Colonic mucosa (tissue), 4 donors: ENCODE results near the gene POMT1. TPM values are rescaled to one million over a fixed set of nuclear protein-coding genes. Genes with fewer than 3 reads are reported as not detected.

ENCODE experiments used
- DNase-seq: peaks from one replicate; pipeline ENCODE4 v3.0.0-alpha.2; 2020
- H3K27ac ChIP-seq: fragments of 200-600 bp; one replicate; pipeline ENCODE4 v1.8.0; 2021
- H3K27me3 ChIP-seq: fragments of 200-600 bp; one replicate; pipeline ENCODE4 v1.8.0; 2021
- H3K36me3 ChIP-seq: fragments of 200-600 bp; one replicate; pipeline ENCODE4 v1.8.0; 2021
- H3K4me1 ChIP-seq: fragments of 200-600 bp; one replicate; pipeline ENCODE4 v1.8.0; 2021; ENCODE audit warnings: mild to moderate bottlenecking
- H3K4me3 ChIP-seq: fragments of 200-600 bp; one replicate; pipeline ENCODE4 v1.8.0; 2021
- H3K9ac ChIP-seq, 2 donors: one replicate each; pipeline ENCODE4 v1.7.0; 2013; ENCODE audit warnings: control low read depth in 2 of 2, low read depth in 2 of 2, low read length in 2 of 2
- H3K9me3 ChIP-seq: fragments of 200-600 bp; one replicate; pipeline ENCODE4 v1.8.0; 2021
- CTCF ChIP-seq: fragments of 200-600 bp; IDR thresholded peaks from one replicate; pipeline ENCODE4 v1.8.0; 2022; ENCODE audit warnings: antibody characterized with exemption, mild to moderate bottlenecking
- intact Hi-C: fragments of 100-400 bp; cut with DNase I; formaldehyde crosslinking; loops from one replicate; pipeline ENCODE4 v1.14.1; 2022
- total RNA-seq, 2 donors: library from RNA; stranded (reverse); fragmentation: NEBNext Ultra II Directional in 1 of 2; extraction: Animal tissue kit (Norgen Biotek cat#: 25700) in 1 of 2; gene quantifications; one replicate each; pipeline ENCODE4 v1.2.1, GENCODE V29; 2021
- donor health status: healthy.
- donor health status: DM: no; HTN: no; CAD: no.
- donor health status: DM: no; HTN: no; CAD: no.

The POMT1 gene
- total RNA-seq, 2 donors from 2014 or later: 24.0 to 28.8 TPM

GRCh38 chr9:131485728-131486422 is 16.8 kb upstream of the POMT1 start:
- H3K27me3 ChIP-seq: no peaks in the 10 kb centered on the region
- no peak overlapping the region for H3K27ac ChIP-seq

GRCh38 chr9:131487001-131487400 is 15.7 kb upstream of the POMT1 start:
- no peaks in the 10 kb centered on the region for H3K9me3 ChIP-seq
- H3K27ac ChIP-seq: no peak overlapping the region
- H3K9ac ChIP-seq: no peak overlapping the region
- H3K36me3 ChIP-seq: peaks cover 58% of the 10 kb centered on the region
- TF ChIP-seq CTCF: no peak
- no peak for DNase-seq
- intact Hi-C loops: no loop called here
- no peaks in the 10 kb centered on the region for H3K4me1 ChIP-seq
- H3K27me3 ChIP-seq: no peaks in the 10 kb centered on the region
- H3K4me3 ChIP-seq: no peak overlapping the region

More at GRCh38 chr9:131485728-131486422, 16.8 kb upstream of the POMT1 start:
- TF ChIP-seq CTCF: no peak
- Histone ChIP-seq H3K9ac (no peak overlapping the region), H3K9me3 (no peaks in the 10 kb centered on the region), H3K36me3 (peaks cover 50% of the 10 kb centered on the region), H3K4me3 (no peak overlapping the region), H3K4me1 (no peaks in the 10 kb centered on the region)
- DNase-seq: no peak
- intact Hi-C loops: no loop called here

- H3K27me3 ChIP-seq: no peaks in the 10 kb centered on the region
- H3K4me3 ChIP-seq: no peak overlapping the region
- no peaks in the 10 kb centered on the region for H3K9me3 ChIP-seq
- intact Hi-C loops: no loop called here
- TF ChIP-seq CTCF: no peak
- no peak overlapping the region for H3K9ac ChIP-seq
- no peak for DNase-seq
- peaks cover 57% of the 10 kb centered on the region for H3K36me3 ChIP-seq
- H3K4me1 ChIP-seq: no peaks in the 10 kb centered on the region
- no peak overlapping the region for H3K27ac ChIP-seq
Measured at GRCh38 chr9:131487621-131488031, 15.1 kb upstream of the POMT1 start.

GRCh38 chr9:131490514-131490913 is 12.2 kb upstream of the POMT1 start:
- intact Hi-C loops: no loop called here
- H3K4me1 ChIP-seq: no peaks in the 10 kb centered on the region
- H3K4me3 ChIP-seq: no peak overlapping the region
- TF ChIP-seq CTCF: no peak
- no peaks in the 10 kb centered on the region for H3K9me3 ChIP-seq
- H3K27ac ChIP-seq: no peak overlapping the region
- no peaks in the 10 kb centered on the region for H3K27me3 ChIP-seq
- no peak for DNase-seq
- peaks cover 29% of the 10 kb centered on the region for H3K36me3 ChIP-seq
- no peak overlapping the region for H3K9ac ChIP-seq

DNA sequence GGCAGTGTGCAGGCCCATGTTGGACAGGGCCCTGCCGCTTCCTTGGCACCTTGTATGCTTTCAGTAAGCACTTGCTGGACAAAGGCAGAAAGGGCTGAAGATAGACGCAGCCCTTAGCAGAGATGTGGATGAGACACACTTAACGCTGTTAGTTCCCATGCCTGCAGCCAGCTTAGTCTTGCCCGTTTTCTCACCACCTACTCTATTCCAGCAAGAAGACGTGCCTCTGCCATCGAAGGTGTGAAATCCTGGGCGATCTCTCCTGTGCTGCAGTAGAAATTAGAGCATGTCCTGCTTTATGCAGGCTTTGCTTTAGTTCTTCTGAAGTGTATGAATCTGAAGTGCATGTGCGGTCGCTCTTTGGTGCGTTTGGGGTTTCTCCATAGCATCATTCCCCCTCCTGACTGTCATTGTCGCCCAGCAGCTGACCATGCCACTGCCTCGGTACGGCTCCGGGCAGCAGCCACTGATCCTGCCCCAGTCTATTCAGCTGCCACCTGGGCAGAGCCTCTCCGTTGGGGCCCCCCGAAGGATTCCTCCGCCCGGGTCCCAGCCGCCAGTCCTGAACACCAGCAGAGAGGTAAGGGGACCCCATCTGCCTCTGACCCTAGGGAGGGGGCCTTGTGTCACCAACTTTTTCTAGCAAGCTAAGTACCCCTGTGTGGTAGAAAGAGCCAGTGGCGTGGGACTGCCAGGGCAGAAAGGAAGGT is 11.6 kb upstream of the POMT1 start:
- intact Hi-C loops: no loop called here
- DNase-seq: no peak
- H3K4me1 ChIP-seq: no peaks in the 10 kb centered on the region
- no peak overlapping the region for H3K4me3 ChIP-seq
- no peaks in the 10 kb centered on the region for H3K27me3 ChIP-seq
- H3K9me3 ChIP-seq: no peaks in the 10 kb centered on the region
- no peak for TF ChIP-seq CTCF
- peaks cover 28% of the 10 kb centered on the region for H3K36me3 ChIP-seq
- H3K27ac ChIP-seq: no peak overlapping the region
- H3K9ac ChIP-seq: no peak overlapping the region
